Suprapubic skin (tissue), 3 donors: ENCODE measurements around the gene SPOP.

Experiments used
- EP300 ChIP-seq: sonication (generic); formaldehyde crosslinking; IDR thresholded peaks from one replicate; pipeline ENCODE4 v1.6.1; 2017; ENCODE audit warnings: antibody characterized with exemption
- POLR2A ChIP-seq, 2 donors: fragments of 450-650 bp; IDR thresholded peaks; one replicate each; pipeline ENCODE4 v1.6.1; 2017; ENCODE audit warnings: antibody characterized with exemption in 2 of 2, mild to moderate bottlenecking in 2 of 2, moderate library complexity in 2 of 2
- TF ChIP-seq, protein P1 (sequence below), 2 donors: fragments of 200-600 bp in 1 of 2; fragments of 450-650 bp in 1 of 2; sonication (generic) in 1 of 2; IDR thresholded peaks; one replicate each; pipeline ENCODE4 v1.5.1; 2016 to 2019; ENCODE audit warnings: antibody characterized with exemption in 2 of 2, mild to moderate bottlenecking in 1 of 2, moderate library complexity in 1 of 2

DNA sequence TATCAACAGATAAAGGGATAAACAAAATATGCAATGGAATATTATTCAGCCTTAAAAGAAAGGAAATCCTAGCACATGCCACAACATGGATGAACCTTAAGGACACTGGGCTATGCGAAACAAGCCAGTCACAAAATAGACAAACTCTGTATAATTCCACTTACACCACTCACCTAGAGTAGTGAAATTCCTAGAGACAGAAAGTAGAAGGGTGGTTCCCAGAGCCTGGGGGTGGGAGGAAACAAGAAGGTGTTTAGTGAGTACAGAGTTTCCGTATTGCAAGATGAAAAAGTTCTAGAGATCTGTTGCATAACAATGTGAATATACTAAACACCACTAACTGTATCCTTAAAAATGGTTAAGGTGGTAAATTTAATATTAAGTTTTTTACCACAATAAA, 10.0 kb downstream of the SPOP start:
- TF ChIP-seq POLR2A (IDR thresholded peaks at IDR 0.05): no peak
- TF ChIP-seq, protein P1, sequence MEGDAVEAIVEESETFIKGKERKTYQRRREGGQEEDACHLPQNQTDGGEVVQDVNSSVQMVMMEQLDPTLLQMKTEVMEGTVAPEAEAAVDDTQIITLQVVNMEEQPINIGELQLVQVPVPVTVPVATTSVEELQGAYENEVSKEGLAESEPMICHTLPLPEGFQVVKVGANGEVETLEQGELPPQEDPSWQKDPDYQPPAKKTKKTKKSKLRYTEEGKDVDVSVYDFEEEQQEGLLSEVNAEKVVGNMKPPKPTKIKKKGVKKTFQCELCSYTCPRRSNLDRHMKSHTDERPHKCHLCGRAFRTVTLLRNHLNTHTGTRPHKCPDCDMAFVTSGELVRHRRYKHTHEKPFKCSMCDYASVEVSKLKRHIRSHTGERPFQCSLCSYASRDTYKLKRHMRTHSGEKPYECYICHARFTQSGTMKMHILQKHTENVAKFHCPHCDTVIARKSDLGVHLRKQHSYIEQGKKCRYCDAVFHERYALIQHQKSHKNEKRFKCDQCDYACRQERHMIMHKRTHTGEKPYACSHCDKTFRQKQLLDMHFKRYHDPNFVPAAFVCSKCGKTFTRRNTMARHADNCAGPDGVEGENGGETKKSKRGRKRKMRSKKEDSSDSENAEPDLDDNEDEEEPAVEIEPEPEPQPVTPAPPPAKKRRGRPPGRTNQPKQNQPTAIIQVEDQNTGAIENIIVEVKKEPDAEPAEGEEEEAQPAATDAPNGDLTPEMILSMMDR (IDR thresholded peaks at IDR 0.05): no peak
- TF ChIP-seq EP300: no peak
